Stimulated activated CD8-positive, alpha-beta memory T cell treated with anti-CD3 and anti-CD28 coated beads, Interleukin-4, amount 100 ng/mL, for 1 hour (primary cell): ENCODE results near the gene PTGFRN.

ENCODE experiments used
- DNase-seq, 2 donors: peaks; one replicate each; pipeline ENCODE4 v3.0.0-alpha.2; 2020; ENCODE audit warnings: low read depth in 2 of 2, low spot score in 1 of 2

PTGFRN gene

GRCh38 chr1:116997636-116998035 is 87.9 kb downstream of the PTGFRN start:
- no peak for DNase-seq

GRCh38 chr1:116999596-116999995 is 89.9 kb downstream of the PTGFRN start:
- DNase-seq = no peak

- DNase-seq = no peak
These were observed 90.4 kb downstream of the PTGFRN start for GRCh38 chr1:117000142-117000541.

GRCh38 chr1:117001254-117001927 is 91.7 kb downstream of the PTGFRN start, which contains the start of gene CD101:
Gene CD101, plus strand, starts transcription at chr1:117001760. Its CDS starts 58 bp downstream, at chr1:117001818.
- DNase-seq = no peak

GRCh38 chr1:117003223-117003875 is 93.6 kb downstream of the PTGFRN start:
- DNase-seq = no peak

GRCh38 chr1:117007719-117008013 is 98.0 kb downstream of the PTGFRN start:
- no peak for DNase-seq

GRCh38 chr1:117008656-117009055 is 98.9 kb downstream of the PTGFRN start:
- no peak for DNase-seq

- DNase-seq = no peak
These were observed 99.4 kb downstream of the PTGFRN start for GRCh38 chr1:117009132-117009531.

GRCh38 chr1:117010310-117010969 is 100.7 kb downstream of the PTGFRN start:
- DNase-seq = no peak

GRCh38 chr1:117011334-117011733 is 101.6 kb downstream of the PTGFRN start:
- no peak for DNase-seq

- DNase-seq = no peak
These were observed 103.7 kb downstream of the PTGFRN start for GRCh38 chr1:117013309-117013858.

GRCh38 chr1:117014209-117014608 is 104.5 kb downstream of the PTGFRN start:
- no peak for DNase-seq

- no peak for DNase-seq
These were observed 106.0 kb downstream of the PTGFRN start for GRCh38 chr1:117015724-117016123.

- no peak for DNase-seq
These were observed 107.3 kb downstream of the PTGFRN start for GRCh38 chr1:117017062-117017461.

GRCh38 chr1:117017648-117018047 is 107.9 kb downstream of the PTGFRN start:
- no peak for DNase-seq

GRCh38 chr1:117020526-117021156 is 110.9 kb downstream of the PTGFRN start:
- no peak for DNase-seq

GRCh38 chr1:117022114-117022513 is 112.4 kb downstream of the PTGFRN start:
- no peak for DNase-seq

GRCh38 chr1:117025568-117025967 is 115.9 kb downstream of the PTGFRN start:
- no peak for DNase-seq

GRCh38 chr1:117026361-117026760 is 116.6 kb downstream of the PTGFRN start:
- DNase-seq = no peak

- DNase-seq = no peak
These were observed 120.0 kb downstream of the PTGFRN start for GRCh38 chr1:117029685-117030084.

GRCh38 chr1:117030271-117030877 is 120.7 kb downstream of the PTGFRN start:
- DNase-seq = no peak
